HepG2 (cell line): ENCODE measurements around the gene UCK2. TPM values are rescaled to one million over a fixed set of nuclear protein-coding genes. Genes with fewer than 3 reads are reported as not detected.
A peak's percentile ranks its signal among the peaks of the same experiment; 100 is the strongest.

ENCODE experiments used
- ERF ChIP-seq: IDR thresholded peaks from 2 replicates; pipeline ENCODE4 v1.6.1; 2018; ENCODE audit warnings: missing biosample characterization, missing genetic modification reagents
- FOXP1 ChIP-seq, 2 experiments: fragments of 450-650 bp in 1 of 2; IDR thresholded peaks; 2 replicates each; pipeline ENCODE4 v1.6.1; 2017 to 2018; ENCODE audit warnings: antibody characterized with exemption in 1 of 2
- GATAD2A ChIP-seq: IDR thresholded peaks from 2 replicates; pipeline ENCODE4 v1.6.1; 2016
- HNF4A ChIP-seq: sonication (generic); formaldehyde crosslinking; IDR thresholded peaks from 2 replicates; pipeline ENCODE4 v1.4.0; 2020; ENCODE audit warnings: missing genetic modification reagents
- NR2F6 ChIP-seq, 2 experiments: IDR thresholded peaks; 2 replicates each; pipeline ENCODE4 v1.6.1; 2016; ENCODE audit warnings: antibody characterized with exemption in 1 of 2, mild to moderate bottlenecking in 1 of 2
- RXRB ChIP-seq: IDR thresholded peaks from 2 replicates; pipeline ENCODE4 v1.6.1; 2016; ENCODE audit warnings: borderline replicate concordance, missing genetic modification reagents, missing compliant biosample characterization
- SAP130 ChIP-seq: IDR thresholded peaks from 2 replicates; pipeline ENCODE4 v1.6.1; 2016; ENCODE audit warnings: low read depth
- ZNF136 ChIP-seq: sonication (generic); formaldehyde crosslinking; IDR thresholded peaks from 2 replicates; pipeline ENCODE4 v1.8.1; 2022; ENCODE audit warnings: low read depth, mild to moderate bottlenecking, moderate library complexity, missing genetic modification reagents
- ZNF614 ChIP-seq: IDR thresholded peaks from 2 replicates; pipeline ENCODE4 v1.6.1; 2018; ENCODE audit warnings: missing biosample characterization, missing genetic modification reagents, inconsistent platforms, borderline replicate concordance
- ZNF768 ChIP-seq: sonication (generic); formaldehyde crosslinking; IDR thresholded peaks from 2 replicates; pipeline ENCODE4 v1.4.0; 2020; ENCODE audit warnings: missing genetic modification reagents
- polyA plus RNA-seq, 8 experiments: library from polyadenylated mRNA; depleted of rRNA in 3 of 8; stranded (reverse) in 7 of 8; unstranded in 1 of 8; fragments of >200 nt; fragmentation: Illumina TruSeq in 4 of 8; extraction: Trizol in 4 of 8; gene quantifications; 2 replicates each; pipeline versions ENCODE4 v1.2.1 to v1.2.3, GENCODE V29; 2011 to 2016; ENCODE audit warnings: low read depth in 4 of 8, missing spikeins in 1 of 8, mixed read lengths in 1 of 8; ENCODE audit not compliant: insufficient read depth in 1 of 8
- total RNA-seq, 5 experiments: library from RNA; depleted of rRNA; stranded (reverse); fragments of >200 nt; fragmentation: Illumina TruSeq; extraction: Trizol; gene quantifications; 2 replicates each; pipeline ENCODE4 v1.2.3, GENCODE V29; 2016; ENCODE audit warnings: low read depth in 1 of 5
- TF ChIP-seq, protein P1 (sequence below): sonication (generic); formaldehyde crosslinking; IDR thresholded peaks from 2 replicates; pipeline ENCODE4 v1.5.0; 2020; ENCODE audit warnings: mild to moderate bottlenecking, missing genetic modification reagents, borderline replicate concordance
- TF ChIP-seq, protein P2 (sequence below): sonication (generic); formaldehyde crosslinking; IDR thresholded peaks from 2 replicates; pipeline ENCODE4 v1.5.1; 2020; ENCODE audit warnings: mild to moderate bottlenecking, missing genetic modification reagents, moderate library complexity
- TF ChIP-seq, protein P3 (sequence below): sonication (generic); formaldehyde crosslinking; IDR thresholded peaks from 2 replicates; pipeline ENCODE4 v1.4.0; 2020; ENCODE audit warnings: missing genetic modification reagents, borderline replicate concordance
- TF ChIP-seq, protein P4 (sequence below): sonication (generic); formaldehyde crosslinking; IDR thresholded peaks from 2 replicates; pipeline ENCODE4 v1.5.1; 2020; ENCODE audit warnings: mild to moderate bottlenecking, missing genetic modification reagents, moderate library complexity
- TF ChIP-seq, protein P5 (sequence below): sonication (generic); formaldehyde crosslinking; IDR thresholded peaks from 2 replicates; pipeline ENCODE4 v1.4.0; 2020; ENCODE audit warnings: missing genetic modification reagents

The UCK2 gene
- total and polyA plus RNA-seq, 2 of the 13 experiments (the other 11 are each of a cell fraction or from before 2014, with no cell fraction given): 64.3 to 78.0 TPM

DNA sequence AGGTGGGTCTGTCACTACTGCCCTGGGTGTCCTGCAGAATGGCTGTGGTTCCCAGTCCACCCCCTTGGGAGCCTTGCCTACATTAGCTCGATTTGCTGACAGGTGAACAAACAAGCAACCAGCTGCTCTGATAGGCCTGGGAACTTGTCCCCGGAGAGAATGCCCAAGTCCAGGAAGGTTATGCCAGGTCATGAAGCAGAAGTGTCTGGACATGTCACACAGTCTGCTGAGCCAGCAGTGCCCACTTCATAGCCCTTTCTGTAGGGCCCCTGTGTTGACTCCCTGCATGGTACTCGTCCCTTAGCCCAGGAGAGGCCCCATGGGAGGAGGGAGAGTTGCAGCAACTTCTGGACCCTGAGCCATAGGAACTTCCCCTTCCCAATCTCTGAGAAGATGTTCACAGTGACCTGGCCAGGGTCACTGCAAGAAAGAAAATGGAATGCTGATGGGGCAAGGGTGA, 31.0 kb downstream of the UCK2 start (continued):
- TF ChIP-seq, protein P1, sequence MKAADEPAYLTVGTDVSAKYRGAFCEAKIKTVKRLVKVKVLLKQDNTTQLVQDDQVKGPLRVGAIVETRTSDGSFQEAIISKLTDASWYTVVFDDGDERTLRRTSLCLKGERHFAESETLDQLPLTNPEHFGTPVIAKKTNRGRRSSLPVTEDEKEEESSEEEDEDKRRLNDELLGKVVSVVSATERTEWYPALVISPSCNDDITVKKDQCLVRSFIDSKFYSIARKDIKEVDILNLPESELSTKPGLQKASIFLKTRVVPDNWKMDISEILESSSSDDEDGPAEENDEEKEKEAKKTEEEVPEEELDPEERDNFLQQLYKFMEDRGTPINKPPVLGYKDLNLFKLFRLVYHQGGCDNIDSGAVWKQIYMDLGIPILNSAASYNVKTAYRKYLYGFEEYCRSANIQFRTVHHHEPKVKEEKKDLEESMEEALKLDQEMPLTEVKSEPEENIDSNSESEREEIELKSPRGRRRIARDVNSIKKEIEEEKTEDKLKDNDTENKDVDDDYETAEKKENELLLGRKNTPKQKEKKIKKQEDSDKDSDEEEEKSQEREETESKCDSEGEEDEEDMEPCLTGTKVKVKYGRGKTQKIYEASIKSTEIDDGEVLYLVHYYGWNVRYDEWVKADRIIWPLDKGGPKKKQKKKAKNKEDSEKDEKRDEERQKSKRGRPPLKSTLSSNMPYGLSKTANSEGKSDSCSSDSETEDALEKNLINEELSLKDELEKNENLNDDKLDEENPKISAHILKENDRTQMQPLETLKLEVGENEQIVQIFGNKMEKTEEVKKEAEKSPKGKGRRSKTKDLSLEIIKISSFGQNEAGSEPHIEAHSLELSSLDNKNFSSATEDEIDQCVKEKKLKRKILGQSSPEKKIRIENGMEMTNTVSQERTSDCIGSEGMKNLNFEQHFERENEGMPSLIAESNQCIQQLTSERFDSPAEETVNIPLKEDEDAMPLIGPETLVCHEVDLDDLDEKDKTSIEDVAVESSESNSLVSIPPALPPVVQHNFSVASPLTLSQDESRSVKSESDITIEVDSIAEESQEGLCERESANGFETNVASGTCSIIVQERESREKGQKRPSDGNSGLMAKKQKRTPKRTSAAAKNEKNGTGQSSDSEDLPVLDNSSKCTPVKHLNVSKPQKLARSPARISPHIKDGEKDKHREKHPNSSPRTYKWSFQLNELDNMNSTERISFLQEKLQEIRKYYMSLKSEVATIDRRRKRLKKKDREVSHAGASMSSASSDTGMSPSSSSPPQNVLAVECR: peak; percentile 38; the same call in 1 of the 2 replicates
- no peak for TF ChIP-seq FOXP1 (IDR thresholded peaks at IDR 0.05)
- 0 out of 2 replicates have a peak, but pooled peaks have one; percentile 14 for TF ChIP-seq FOXP1 (CRISPR knock-in tag; IDR thresholded peaks at IDR 0.05)
- no peak for TF ChIP-seq ZNF136
- TF ChIP-seq, protein P2, sequence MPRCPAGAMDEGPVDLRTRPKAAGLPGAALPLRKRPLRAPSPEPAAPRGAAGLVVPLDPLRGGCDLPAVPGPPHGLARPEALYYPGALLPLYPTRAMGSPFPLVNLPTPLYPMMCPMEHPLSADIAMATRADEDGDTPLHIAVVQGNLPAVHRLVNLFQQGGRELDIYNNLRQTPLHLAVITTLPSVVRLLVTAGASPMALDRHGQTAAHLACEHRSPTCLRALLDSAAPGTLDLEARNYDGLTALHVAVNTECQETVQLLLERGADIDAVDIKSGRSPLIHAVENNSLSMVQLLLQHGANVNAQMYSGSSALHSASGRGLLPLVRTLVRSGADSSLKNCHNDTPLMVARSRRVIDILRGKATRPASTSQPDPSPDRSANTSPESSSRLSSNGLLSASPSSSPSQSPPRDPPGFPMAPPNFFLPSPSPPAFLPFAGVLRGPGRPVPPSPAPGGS (CRISPR knock-in tag): 0 out of 2 replicates have a peak, but pooled peaks have one; percentile 33
- TF ChIP-seq GATAD2A (CRISPR knock-in tag): peak; percentile 43
- TF ChIP-seq NR2F6 (IDR thresholded peaks at IDR 0.05): peak; percentile 36; the same call in 1 of the 2 replicates
- TF ChIP-seq NR2F6 (CRISPR knock-in tag; IDR thresholded peaks at IDR 0.05): peak; percentile 41; the same call in 1 of the 2 replicates
- TF ChIP-seq, protein P3, sequence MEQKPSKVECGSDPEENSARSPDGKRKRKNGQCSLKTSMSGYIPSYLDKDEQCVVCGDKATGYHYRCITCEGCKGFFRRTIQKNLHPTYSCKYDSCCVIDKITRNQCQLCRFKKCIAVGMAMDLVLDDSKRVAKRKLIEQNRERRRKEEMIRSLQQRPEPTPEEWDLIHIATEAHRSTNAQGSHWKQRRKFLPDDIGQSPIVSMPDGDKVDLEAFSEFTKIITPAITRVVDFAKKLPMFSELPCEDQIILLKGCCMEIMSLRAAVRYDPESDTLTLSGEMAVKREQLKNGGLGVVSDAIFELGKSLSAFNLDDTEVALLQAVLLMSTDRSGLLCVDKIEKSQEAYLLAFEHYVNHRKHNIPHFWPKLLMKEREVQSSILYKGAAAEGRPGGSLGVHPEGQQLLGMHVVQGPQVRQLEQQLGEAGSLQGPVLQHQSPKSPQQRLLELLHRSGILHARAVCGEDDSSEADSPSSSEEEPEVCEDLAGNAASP (CRISPR knock-in tag): peak; percentile 98
- peak; percentile 68 for TF ChIP-seq SAP130 (CRISPR knock-in tag)
- TF ChIP-seq ZNF768 (CRISPR knock-in tag): peak; percentile 60; the same call in 1 of the 2 replicates
- TF ChIP-seq, protein P4, sequence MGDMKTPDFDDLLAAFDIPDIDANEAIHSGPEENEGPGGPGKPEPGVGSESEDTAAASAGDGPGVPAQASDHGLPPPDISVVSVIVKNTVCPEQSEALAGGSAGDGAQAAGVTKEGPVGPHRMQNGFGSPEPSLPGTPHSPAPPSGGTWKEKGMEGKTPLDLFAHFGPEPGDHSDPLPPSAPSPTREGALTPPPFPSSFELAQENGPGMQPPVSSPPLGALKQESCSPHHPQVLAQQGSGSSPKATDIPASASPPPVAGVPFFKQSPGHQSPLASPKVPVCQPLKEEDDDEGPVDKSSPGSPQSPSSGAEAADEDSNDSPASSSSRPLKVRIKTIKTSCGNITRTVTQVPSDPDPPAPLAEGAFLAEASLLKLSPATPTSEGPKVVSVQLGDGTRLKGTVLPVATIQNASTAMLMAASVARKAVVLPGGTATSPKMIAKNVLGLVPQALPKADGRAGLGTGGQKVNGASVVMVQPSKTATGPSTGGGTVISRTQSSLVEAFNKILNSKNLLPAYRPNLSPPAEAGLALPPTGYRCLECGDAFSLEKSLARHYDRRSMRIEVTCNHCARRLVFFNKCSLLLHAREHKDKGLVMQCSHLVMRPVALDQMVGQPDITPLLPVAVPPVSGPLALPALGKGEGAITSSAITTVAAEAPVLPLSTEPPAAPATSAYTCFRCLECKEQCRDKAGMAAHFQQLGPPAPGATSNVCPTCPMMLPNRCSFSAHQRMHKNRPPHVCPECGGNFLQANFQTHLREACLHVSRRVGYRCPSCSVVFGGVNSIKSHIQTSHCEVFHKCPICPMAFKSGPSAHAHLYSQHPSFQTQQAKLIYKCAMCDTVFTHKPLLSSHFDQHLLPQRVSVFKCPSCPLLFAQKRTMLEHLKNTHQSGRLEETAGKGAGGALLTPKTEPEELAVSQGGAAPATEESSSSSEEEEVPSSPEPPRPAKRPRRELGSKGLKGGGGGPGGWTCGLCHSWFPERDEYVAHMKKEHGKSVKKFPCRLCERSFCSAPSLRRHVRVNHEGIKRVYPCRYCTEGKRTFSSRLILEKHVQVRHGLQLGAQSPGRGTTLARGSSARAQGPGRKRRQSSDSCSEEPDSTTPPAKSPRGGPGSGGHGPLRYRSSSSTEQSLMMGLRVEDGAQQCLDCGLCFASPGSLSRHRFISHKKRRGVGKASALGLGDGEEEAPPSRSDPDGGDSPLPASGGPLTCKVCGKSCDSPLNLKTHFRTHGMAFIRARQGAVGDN (CRISPR knock-in tag): peak; percentile 45; the same call in 1 of the 2 replicates
- peak; percentile 91 for TF ChIP-seq RXRB (CRISPR knock-in tag)
- peak; percentile 70 for TF ChIP-seq HNF4A (CRISPR knock-in tag)
- TF ChIP-seq ERF (CRISPR knock-in tag): 0 out of 2 replicates have a peak, but pooled peaks have one; percentile 20
- TF ChIP-seq ZNF614 (CRISPR knock-in tag): peak; percentile 22; the same call in 1 of the 2 replicates
- TF ChIP-seq, protein P5, sequence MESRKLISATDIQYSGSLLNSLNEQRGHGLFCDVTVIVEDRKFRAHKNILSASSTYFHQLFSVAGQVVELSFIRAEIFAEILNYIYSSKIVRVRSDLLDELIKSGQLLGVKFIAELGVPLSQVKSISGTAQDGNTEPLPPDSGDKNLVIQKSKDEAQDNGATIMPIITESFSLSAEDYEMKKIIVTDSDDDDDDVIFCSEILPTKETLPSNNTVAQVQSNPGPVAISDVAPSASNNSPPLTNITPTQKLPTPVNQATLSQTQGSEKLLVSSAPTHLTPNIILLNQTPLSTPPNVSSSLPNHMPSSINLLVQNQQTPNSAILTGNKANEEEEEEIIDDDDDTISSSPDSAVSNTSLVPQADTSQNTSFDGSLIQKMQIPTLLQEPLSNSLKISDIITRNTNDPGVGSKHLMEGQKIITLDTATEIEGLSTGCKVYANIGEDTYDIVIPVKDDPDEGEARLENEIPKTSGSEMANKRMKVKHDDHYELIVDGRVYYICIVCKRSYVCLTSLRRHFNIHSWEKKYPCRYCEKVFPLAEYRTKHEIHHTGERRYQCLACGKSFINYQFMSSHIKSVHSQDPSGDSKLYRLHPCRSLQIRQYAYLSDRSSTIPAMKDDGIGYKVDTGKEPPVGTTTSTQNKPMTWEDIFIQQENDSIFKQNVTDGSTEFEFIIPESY (CRISPR knock-in tag): no peak
